HepG2 (cell line): Measurements from ENCODE around the gene ATP2B2.

Experiments used
- ATF2 ChIP-seq: sonication (generic); formaldehyde crosslinking; IDR thresholded peaks from 2 replicates; pipeline ENCODE4 v1.4.0; 2020; ENCODE audit warnings: missing genetic modification reagents
- GLI4 ChIP-seq: sonication (generic); formaldehyde crosslinking; IDR thresholded peaks from 2 replicates; pipeline ENCODE4 v1.5.1; 2020; ENCODE audit warnings: missing genetic modification reagents, mild to moderate bottlenecking, moderate library complexity, borderline replicate concordance

- TF ChIP-seq GLI4 (CRISPR knock-in tag) (no peak), ATF2 (CRISPR knock-in tag) (no peak)
These were observed 70.4 kb downstream of the ATP2B2 start for GRCh38 chr3:10434938-10435336.
